ENCODE data around the gene FREM1. TPM values are rescaled to one million over a fixed set of nuclear protein-coding genes. Genes with fewer than 3 reads are reported as not detected.

Gene FREM1
- polyA plus RNA-seq, 1 donor from 2014 or later, result 2.3 TPM

GRCh38 chr9:14830057-14830456 lies 80.2 kb downstream of the FREM1 start:
- Histone ChIP-seq H3F3A (ENCODE audit: insufficient read depth, low read length, poor library complexity, severe bottlenecking) (no peaks in the 10 kb centered on the region), H3K9me2 (ENCODE audit: insufficient read depth, low read length) (no peaks in the 10 kb centered on the region), H3K36me3 (ENCODE audit: insufficient read depth, low read length) (no peaks in the 10 kb centered on the region), H3K4me3 (ENCODE audit: low read length) (no peak overlapping the region), H2AFZ (ENCODE audit: low read depth, low read length) (no peak overlapping the region), H3K27ac (ENCODE audit: low read length) (no peak overlapping the region), H3K79me2 (replicated peaks; ENCODE audit: insufficient read depth, low read length) (no peaks in the 10 kb centered on the region), H3K27me3 (ENCODE audit: insufficient read depth, low read depth, low read length) (no peaks in the 10 kb centered on the region), H4K20me1 (ENCODE audit: insufficient read depth) (no peaks in the 10 kb centered on the region), H3K9me3 (ENCODE audit: low read length) (no peaks in the 10 kb centered on the region), H3K9ac (ENCODE audit: low read length) (no peak overlapping the region), H3K4me2 (ENCODE audit: low read length) (no peak overlapping the region)
- TF ChIP-seq MXI1 (conservative IDR thresholded peaks at IDR 0.05; ENCODE audit: poor library complexity, severe bottlenecking) (no peak), SMC3 (conservative IDR thresholded peaks at IDR 0.05; ENCODE audit: poor library complexity) (no peak), EZH2 (IDR thresholded peaks at IDR 0.05; ENCODE audit: borderline replicate concordance, insufficient read depth, low read length, poor library complexity, severe bottlenecking) (no peak), EP300 (conservative IDR thresholded peaks at IDR 0.05; ENCODE audit: poor library complexity, severe bottlenecking) (no peak), POLR2AphosphoS5 (IDR thresholded peaks at IDR 0.05) (no peak), REST (IDR thresholded peaks at IDR 0.05; ENCODE audit: borderline replicate concordance) (no peak), RAD21 (conservative IDR thresholded peaks at IDR 0.05) (no peak), TAF1 (IDR thresholded peaks at IDR 0.05; ENCODE audit: low read depth) (no peak), CTCF (IDR thresholded peaks at IDR 0.05; ENCODE audit: poor library complexity, severe bottlenecking) (no peak)

GRCh38 chr9:14829204-14829603 lies 81.0 kb downstream of the FREM1 start:
- Histone ChIP-seq H3K27ac (ENCODE audit: low read length) (no peak overlapping the region), H4K20me1 (ENCODE audit: insufficient read depth) (no peaks in the 10 kb centered on the region), H3F3A (ENCODE audit: insufficient read depth, low read length, poor library complexity, severe bottlenecking) (no peaks in the 10 kb centered on the region), H3K27me3 (ENCODE audit: insufficient read depth, low read depth, low read length) (no peaks in the 10 kb centered on the region), H2AFZ (ENCODE audit: low read depth, low read length) (no peak overlapping the region), H3K36me3 (ENCODE audit: insufficient read depth, low read length) (no peaks in the 10 kb centered on the region), H3K9me3 (ENCODE audit: low read length) (no peaks in the 10 kb centered on the region), H3K4me3 (ENCODE audit: low read length) (no peak overlapping the region), H3K9me2 (ENCODE audit: insufficient read depth, low read length) (no peaks in the 10 kb centered on the region), H3K4me2 (ENCODE audit: low read length) (no peak overlapping the region), H3K9ac (ENCODE audit: low read length) (no peak overlapping the region), H3K79me2 (replicated peaks; ENCODE audit: insufficient read depth, low read length) (no peaks in the 10 kb centered on the region)
- no peak for TF ChIP-seq MXI1 (conservative IDR thresholded peaks at IDR 0.05; ENCODE audit: poor library complexity, severe bottlenecking)

- Histone ChIP-seq H3K79me2 (replicated peaks; ENCODE audit: insufficient read depth, low read length) (no peaks in the 10 kb centered on the region), H3K4me3 (ENCODE audit: low read length) (no peak overlapping the region), H3F3A (ENCODE audit: insufficient read depth, low read length, poor library complexity, severe bottlenecking) (no peaks in the 10 kb centered on the region), H3K9me3 (ENCODE audit: low read length) (no peaks in the 10 kb centered on the region), H3K27me3 (ENCODE audit: insufficient read depth, low read depth, low read length) (no peaks in the 10 kb centered on the region), H3K9ac (ENCODE audit: low read length) (no peak overlapping the region), H3K27ac (ENCODE audit: low read length) (no peak overlapping the region), H3K4me2 (ENCODE audit: low read length) (no peak overlapping the region), H3K9me2 (ENCODE audit: insufficient read depth, low read length) (no peaks in the 10 kb centered on the region), H2AFZ (ENCODE audit: low read depth, low read length) (no peak overlapping the region), H3K36me3 (ENCODE audit: insufficient read depth, low read length) (no peaks in the 10 kb centered on the region), H4K20me1 (ENCODE audit: insufficient read depth) (no peaks in the 10 kb centered on the region)
- TF ChIP-seq TAF1 (IDR thresholded peaks at IDR 0.05; ENCODE audit: low read depth) (no peak), POLR2AphosphoS5 (IDR thresholded peaks at IDR 0.05) (no peak), RAD21 (conservative IDR thresholded peaks at IDR 0.05) (no peak), REST (IDR thresholded peaks at IDR 0.05; ENCODE audit: borderline replicate concordance) (no peak), EP300 (conservative IDR thresholded peaks at IDR 0.05; ENCODE audit: poor library complexity, severe bottlenecking) (no peak), MXI1 (conservative IDR thresholded peaks at IDR 0.05; ENCODE audit: poor library complexity, severe bottlenecking) (no peak), SMC3 (conservative IDR thresholded peaks at IDR 0.05; ENCODE audit: poor library complexity) (no peak)
These were observed 82.4 kb downstream of the FREM1 start for GRCh38 chr9:14827805-14828204.

All from neural cell (in vitro differentiated cells).